ENCODE results near the gene DCAF10. TPM values are rescaled to one million over a fixed set of nuclear protein-coding genes. Genes with fewer than 3 reads are reported as not detected.

The DCAF10 gene
- total RNA-seq, 1 experiment from 2014 or later = 22.6 TPM

- ChIA-PET CTCF (no interaction called here), POLR2A (ENCODE audit: unreplicated experiment) (no interaction called here)
- H3K4me3 ChIP-seq = no peak overlapping the region
These were observed 69.6 kb downstream of the DCAF10 start for GRCh38 chr9:37870081-37870798.

GRCh38 chr9:37870799-37871176 lies 70.2 kb downstream of the DCAF10 start:
- Histone ChIP-seq H2AFZ (no peak overlapping the region), H3K79me2 (ENCODE audit: low read depth) (no peaks in the 10 kb centered on the region), H3K4me3 (no peak overlapping the region), H4K20me1 (ENCODE audit: insufficient read depth) (no peaks in the 10 kb centered on the region), H3K4me1 (replicated peaks; ENCODE audit: insufficient read depth) (no peaks in the 10 kb centered on the region), H3K9me2 (ENCODE audit: insufficient read depth) (no peaks in the 10 kb centered on the region), H3F3A (ENCODE audit: insufficient read depth, low read depth) (no peaks in the 10 kb centered on the region), H3K4me2 (no peak overlapping the region), H3K36me3 (ENCODE audit: low read depth) (no peaks in the 10 kb centered on the region), H3K9me3 (ENCODE audit: insufficient read depth, low read depth) (no peaks in the 10 kb centered on the region), H3K27me3 (ENCODE audit: insufficient read depth, low read depth) (no peaks in the 10 kb centered on the region), H3K27ac (no peak overlapping the region)
- ChIA-PET CTCF (no interaction called here), POLR2A (ENCODE audit: unreplicated experiment) (no interaction called here)
- TF ChIP-seq CTCF (conservative IDR thresholded peaks at IDR 0.05) (no peak), EZH2 (IDR thresholded peaks at IDR 0.05; ENCODE audit: low read depth) (no peak)
- no TSS peak for BruUV-seq (replicated peaks)
- intact Hi-C loops (cut with micrococcal nuclease; ENCODE audit: unreplicated experiment) = no loop called here
- DNase-seq = no peak

More at GRCh38 chr9:37870081-37870798, 69.6 kb downstream of the DCAF10 start:
- Histone ChIP-seq H3K9me2 (ENCODE audit: insufficient read depth) (no peaks in the 10 kb centered on the region), H3K79me2 (ENCODE audit: low read depth) (no peaks in the 10 kb centered on the region), H3K4me2 (no peak overlapping the region), H3K4me1 (replicated peaks; ENCODE audit: insufficient read depth) (no peaks in the 10 kb centered on the region), H3K9me3 (ENCODE audit: insufficient read depth, low read depth) (no peaks in the 10 kb centered on the region), H3K36me3 (ENCODE audit: low read depth) (no peaks in the 10 kb centered on the region), H3K27ac (no peak overlapping the region), H3K27me3 (ENCODE audit: insufficient read depth, low read depth) (no peaks in the 10 kb centered on the region), H2AFZ (no peak overlapping the region), H4K20me1 (ENCODE audit: insufficient read depth) (no peaks in the 10 kb centered on the region), H3F3A (ENCODE audit: insufficient read depth, low read depth) (no peaks in the 10 kb centered on the region)
- no peak for DNase-seq
- intact Hi-C loops (cut with micrococcal nuclease; ENCODE audit: unreplicated experiment) = no loop called here
- TF ChIP-seq CTCF (conservative IDR thresholded peaks at IDR 0.05) (no peak), EZH2 (IDR thresholded peaks at IDR 0.05; ENCODE audit: low read depth) (no peak)
- no TSS peak for BruUV-seq (replicated peaks)

GRCh38 chr9:37873955-37874354 lies 73.4 kb downstream of the DCAF10 start:
- no peak overlapping the region for H3K4me2 ChIP-seq
- no peaks in the 10 kb centered on the region for H3K27me3 ChIP-seq (ENCODE audit: insufficient read depth, low read depth)
- H3K9me3 ChIP-seq (ENCODE audit: insufficient read depth, low read depth) = no peaks in the 10 kb centered on the region
- TF ChIP-seq CTCF (conservative IDR thresholded peaks at IDR 0.05) (no peak), EZH2 (IDR thresholded peaks at IDR 0.05; ENCODE audit: low read depth) (no peak)
- POLR2A ChIA-PET (ENCODE audit: unreplicated experiment) = no interaction called here
- H3K79me2 ChIP-seq (ENCODE audit: low read depth) = no peaks in the 10 kb centered on the region
- no peaks in the 10 kb centered on the region for H3K36me3 ChIP-seq (ENCODE audit: low read depth)
- BruUV-seq (replicated peaks) = no TSS peak
- H2AFZ ChIP-seq = no peak overlapping the region
- no peak overlapping the region for H3K4me3 ChIP-seq
- H3K4me1 ChIP-seq (replicated peaks; ENCODE audit: insufficient read depth) = no peaks in the 10 kb centered on the region
- intact Hi-C loops (cut with micrococcal nuclease; ENCODE audit: unreplicated experiment) = no loop called here
- CTCF ChIA-PET = no interaction called here
- H3K27ac ChIP-seq = no peak overlapping the region
- no peaks in the 10 kb centered on the region for H3F3A ChIP-seq (ENCODE audit: insufficient read depth, low read depth)
- no peak for DNase-seq
- H3K9me2 ChIP-seq (ENCODE audit: insufficient read depth) = no peaks in the 10 kb centered on the region
- no peaks in the 10 kb centered on the region for H4K20me1 ChIP-seq (ENCODE audit: insufficient read depth)
